ENCODE measurements around the gene NMNAT1. TPM values are rescaled to one million over a fixed set of nuclear protein-coding genes. Genes with fewer than 3 reads are reported as not detected.

Gene NMNAT1
- total RNA-seq, 1 donor from 2014 or later, result 2.2 TPM

- DNase-seq (ENCODE audit: low read depth), result no peak
- TF ChIP-seq CTCF (conservative IDR thresholded peaks at IDR 0.05; ENCODE audit: low read depth, low read length), result no peak
- no peak overlapping the region for H3K4me3 ChIP-seq (ENCODE audit: low read depth, low read length)
Measured at GRCh38 chr1:9903801-9904527, 39.3 kb upstream of the NMNAT1 start.

- no peak for DNase-seq (ENCODE audit: low read depth)
- no peak overlapping the region for H3K4me3 ChIP-seq (ENCODE audit: low read depth, low read length)
- no peak for TF ChIP-seq CTCF (conservative IDR thresholded peaks at IDR 0.05; ENCODE audit: low read depth, low read length)
Measured at GRCh38 chr1:9904596-9904995, 38.7 kb upstream of the NMNAT1 start.

GRCh38 chr1:9905010-9905409 lies 38.3 kb upstream of the NMNAT1 start:
- DNase-seq (ENCODE audit: low read depth), result no peak
- no peak for TF ChIP-seq CTCF (conservative IDR thresholded peaks at IDR 0.05; ENCODE audit: low read depth, low read length)
- no peak overlapping the region for H3K4me3 ChIP-seq (ENCODE audit: low read depth, low read length)

- no peak for DNase-seq (ENCODE audit: low read depth)
- TF ChIP-seq CTCF (conservative IDR thresholded peaks at IDR 0.05; ENCODE audit: low read depth, low read length), result no peak
- H3K4me3 ChIP-seq (ENCODE audit: low read depth, low read length), result no peak overlapping the region
Measured at GRCh38 chr1:9906466-9906865, 36.8 kb upstream of the NMNAT1 start.

GRCh38 chr1:9907441-9907840 lies 35.8 kb upstream of the NMNAT1 start:
- TF ChIP-seq CTCF (conservative IDR thresholded peaks at IDR 0.05; ENCODE audit: low read depth, low read length), result no peak
- DNase-seq (ENCODE audit: low read depth), result no peak
- no peak overlapping the region for H3K4me3 ChIP-seq (ENCODE audit: low read depth, low read length)

- peak overlapping the region; percentile 78 for H3K4me3 ChIP-seq (ENCODE audit: low read depth, low read length)
- no peak for DNase-seq (ENCODE audit: low read depth)
- no peak for TF ChIP-seq CTCF (conservative IDR thresholded peaks at IDR 0.05; ENCODE audit: low read depth, low read length)
Measured at GRCh38 chr1:9908871-9909233, 34.4 kb upstream of the NMNAT1 start.

Data from epithelial cell of proximal tubule (primary cell).